ENCODE data around the gene SCML2.
A peak's percentile ranks its signal among the peaks of the same experiment; 100 is the strongest.
"Not testable (repeated sequence)": the region's sequence is repeated elsewhere in the genome, so short reads cannot be mapped to it uniquely, and the experiment has no call there.

Gene SCML2

DNA sequence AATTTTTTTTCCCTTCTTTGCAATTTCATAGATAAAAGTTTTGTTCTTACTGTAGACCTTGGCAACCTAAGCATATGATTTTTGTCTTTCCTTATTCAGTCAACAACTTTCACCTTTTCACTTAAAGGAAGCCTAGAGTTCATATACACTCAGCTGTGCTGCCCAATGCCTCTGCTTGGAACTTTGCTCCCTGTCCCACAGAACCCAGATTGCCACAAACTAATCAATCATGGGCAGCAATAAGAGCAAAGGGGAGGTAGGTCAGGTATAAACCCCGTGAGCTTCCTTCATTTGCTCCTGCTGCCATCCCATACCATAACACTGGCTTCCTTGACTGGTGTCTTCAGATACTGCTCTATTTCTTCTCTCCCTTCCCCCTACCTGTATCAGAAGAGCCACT lies 82.8 kb downstream of the SCML2 start:
- no peak for DNase-seq (ENCODE audit: low spot score)

DNA sequence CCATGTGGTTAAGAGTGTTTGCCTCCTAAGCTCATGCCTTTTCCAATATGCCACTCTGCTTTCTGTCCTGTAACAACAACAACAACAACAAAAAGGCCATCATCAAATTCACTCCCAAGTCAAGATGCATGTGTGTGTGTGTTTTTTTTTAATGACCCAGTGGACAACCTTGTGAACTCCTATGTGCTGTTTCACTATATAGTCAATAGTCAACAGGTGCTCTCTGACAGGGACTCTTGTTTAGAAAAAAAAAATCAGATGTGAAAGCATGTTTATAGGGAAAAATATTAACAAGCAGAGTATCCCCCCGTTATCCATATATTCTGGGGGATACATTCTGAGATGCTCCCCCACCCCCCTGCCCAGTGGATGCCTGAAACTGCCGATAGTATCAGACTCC lies 83.2 kb downstream of the SCML2 start:
- no peak for DNase-seq (ENCODE audit: low spot score)

DNA sequence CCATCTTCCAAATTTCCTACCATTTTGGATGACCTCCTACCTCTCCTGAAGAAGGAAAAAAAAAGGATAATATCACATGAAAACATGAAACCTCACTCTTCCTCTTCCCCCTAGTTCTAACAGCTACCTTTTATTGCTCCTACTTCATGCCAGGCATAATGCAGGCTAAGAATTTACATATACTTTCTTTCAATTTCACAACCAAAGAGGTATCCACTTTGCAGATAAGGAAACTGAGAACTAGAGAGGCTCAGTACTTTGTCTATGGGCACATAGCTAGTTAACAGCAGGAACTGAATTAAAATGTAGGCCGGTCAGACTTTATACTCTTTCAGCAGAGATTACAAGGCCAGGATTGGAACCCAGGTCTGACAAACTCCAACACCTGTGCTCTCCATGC lies 99.4 kb downstream of the SCML2 start:
- no peak for DNase-seq (ENCODE audit: low spot score)

DNA sequence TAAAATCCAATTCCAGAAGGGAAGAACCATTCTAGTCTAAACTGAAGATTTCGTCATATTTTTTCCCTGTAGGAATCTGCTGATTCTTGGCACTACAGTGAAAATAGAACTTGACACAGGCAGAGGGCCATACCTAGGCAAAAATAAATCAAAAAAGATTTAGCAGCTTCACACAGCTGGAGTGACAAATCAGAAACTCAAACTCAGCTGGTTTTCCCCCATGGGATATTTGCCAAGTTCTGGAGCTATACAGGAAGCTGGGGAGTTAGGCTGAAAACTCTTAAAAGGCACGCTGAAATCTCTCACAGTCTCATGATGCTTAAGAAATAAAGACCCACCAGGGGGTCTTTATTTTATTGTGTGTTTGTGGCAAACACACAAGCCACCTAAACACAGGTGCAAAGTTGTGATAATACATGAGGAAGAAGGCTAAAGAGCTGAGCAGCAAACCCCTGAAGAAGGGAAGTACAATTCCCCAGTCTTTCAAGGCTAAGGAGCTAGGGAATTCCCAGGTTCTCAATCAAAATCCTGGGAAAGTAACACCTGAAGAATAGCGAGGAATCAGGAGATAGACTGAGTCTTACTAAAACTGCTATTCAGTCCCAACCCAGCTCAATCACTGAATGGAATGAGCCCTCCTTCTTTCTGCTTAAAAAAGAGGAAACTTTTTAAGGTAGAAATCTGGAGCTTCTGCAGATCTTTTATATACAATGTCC lies 101.7 kb downstream of the SCML2 start:
- DNase-seq (ENCODE audit: low spot score): no peak

DNA sequence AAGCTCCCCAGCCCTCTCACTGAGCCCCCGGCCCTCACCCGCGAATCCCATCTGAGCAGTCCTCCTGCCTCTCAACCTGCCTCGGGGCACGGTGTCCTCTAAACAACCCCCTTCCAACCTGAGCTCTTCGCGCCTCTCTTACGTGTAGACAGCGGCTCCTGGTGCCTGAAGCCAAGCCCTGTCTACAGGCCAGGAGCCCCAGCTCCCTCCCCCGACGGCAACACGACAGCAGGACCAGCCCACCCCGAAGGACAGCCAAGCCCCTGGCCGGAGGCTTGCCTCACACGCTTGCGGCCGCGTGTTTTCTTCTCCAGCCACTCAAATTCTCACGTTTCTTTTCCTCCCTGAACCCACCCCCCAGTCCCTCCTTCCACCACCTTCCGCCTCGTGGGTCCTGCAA lies 124.8 kb downstream of the SCML2 start:
- DNase-seq (ENCODE audit: low spot score): not testable (repeated sequence)

DNA sequence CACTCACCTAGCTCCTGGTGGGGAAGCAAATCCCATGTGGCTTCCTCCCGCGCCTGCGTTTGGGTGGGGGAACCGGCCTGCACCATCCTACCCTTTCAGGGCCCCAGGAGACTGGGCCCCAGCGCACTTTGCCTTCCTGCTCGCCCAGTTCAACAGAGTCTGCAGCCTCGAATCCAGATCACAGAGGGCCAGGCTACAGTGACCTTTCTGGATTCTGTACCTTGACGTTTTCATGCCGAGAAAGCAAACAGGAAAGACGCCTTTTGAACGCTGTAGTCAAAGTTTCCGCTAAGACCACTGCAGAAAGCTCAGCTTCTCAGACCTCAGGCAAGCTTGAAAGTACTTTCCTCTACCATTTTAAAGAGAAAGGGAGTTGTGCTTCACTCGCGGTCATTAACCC lies 126.4 kb downstream of the SCML2 start:
- no peak for DNase-seq (ENCODE audit: low spot score)

DNA sequence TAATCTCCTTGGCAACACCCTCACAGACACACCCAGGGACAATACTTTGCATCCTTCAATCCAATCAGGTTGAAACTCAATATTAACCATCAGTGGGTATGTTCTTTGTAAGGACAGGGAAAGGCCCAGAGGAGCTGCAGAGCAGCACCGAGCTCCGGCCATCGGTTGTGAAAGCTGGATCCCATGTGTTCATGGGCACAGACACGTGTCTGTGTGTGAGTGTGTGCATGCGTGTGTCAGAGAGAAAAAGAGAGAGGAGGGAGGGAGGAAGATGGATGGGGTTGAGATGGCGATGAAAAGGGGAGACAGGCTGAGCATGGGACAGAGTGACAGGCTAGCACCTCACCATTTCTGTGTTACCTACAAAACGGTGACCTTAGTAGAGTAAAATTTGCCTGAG lies 127.0 kb downstream of the SCML2 start:
- no peak for DNase-seq (ENCODE audit: low spot score)

DNA sequence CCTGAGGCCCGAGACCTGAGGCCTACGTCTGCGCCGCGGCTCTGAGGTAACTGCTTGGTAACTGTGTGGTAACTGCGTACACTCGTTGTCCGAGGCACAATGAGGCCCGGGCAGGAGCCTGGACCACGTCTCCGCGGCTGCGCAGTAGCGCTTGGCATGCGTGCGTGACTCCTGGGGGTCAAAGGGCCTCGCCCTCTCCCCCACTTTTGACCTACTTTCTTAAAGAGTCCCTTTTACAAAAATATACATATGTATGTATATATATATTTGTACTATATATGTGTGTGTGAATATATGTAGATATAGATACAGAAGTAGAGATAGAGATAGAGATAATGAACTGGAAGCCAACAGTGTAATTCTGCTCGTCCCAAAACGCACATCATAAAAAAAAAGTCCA lies 133.7 kb downstream of the SCML2 start, which contains the start of gene BEND2:
TSS of gene BEND2 (minus strand) at position 101 of the 400 bp plus-strand sequence. CDS start 136 bp downstream, outside the sequence.
- no peak for DNase-seq (ENCODE audit: low spot score)

DNA sequence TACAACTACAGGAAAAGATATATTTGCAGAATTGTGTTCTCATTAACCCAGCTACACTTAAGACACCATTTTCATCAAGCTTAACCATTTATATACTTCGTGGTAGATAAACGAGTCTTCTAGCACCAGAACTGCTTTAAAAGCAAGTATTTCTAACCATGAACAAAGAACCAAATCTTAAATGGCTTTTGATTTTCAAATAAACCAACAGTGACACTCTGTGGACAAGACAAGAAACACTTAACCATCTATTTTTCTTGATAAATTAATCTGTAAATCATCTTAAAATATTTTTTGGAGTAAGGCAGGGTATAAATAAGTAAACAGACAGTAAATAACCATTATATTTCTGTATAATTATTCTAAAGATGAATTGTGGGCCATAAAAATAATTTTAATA lies 144.0 kb downstream of the SCML2 start:
- peak; percentile 8 for DNase-seq (ENCODE audit: low spot score)

DNA sequence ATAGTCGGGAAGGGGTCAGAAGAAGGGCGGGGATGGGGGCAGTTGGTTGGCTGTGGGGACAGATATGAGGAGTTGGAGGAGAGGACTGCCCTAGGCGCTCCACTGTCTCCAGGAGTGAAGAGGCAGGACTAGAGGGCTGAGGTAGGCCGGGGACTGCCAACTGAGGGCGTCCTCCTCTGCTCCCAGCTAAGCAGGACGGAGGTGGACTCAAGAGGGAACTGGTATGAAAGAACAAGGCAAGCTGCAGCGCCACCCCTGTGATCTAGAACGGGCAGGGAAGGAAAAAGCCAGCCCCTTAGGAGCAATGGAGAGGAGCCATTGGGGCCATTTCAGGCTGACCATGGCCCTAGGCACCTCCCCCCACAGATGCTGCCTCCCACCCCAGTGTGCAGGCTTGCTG lies 147.8 kb downstream of the SCML2 start:
- DNase-seq (ENCODE audit: low spot score): no peak

DNA sequence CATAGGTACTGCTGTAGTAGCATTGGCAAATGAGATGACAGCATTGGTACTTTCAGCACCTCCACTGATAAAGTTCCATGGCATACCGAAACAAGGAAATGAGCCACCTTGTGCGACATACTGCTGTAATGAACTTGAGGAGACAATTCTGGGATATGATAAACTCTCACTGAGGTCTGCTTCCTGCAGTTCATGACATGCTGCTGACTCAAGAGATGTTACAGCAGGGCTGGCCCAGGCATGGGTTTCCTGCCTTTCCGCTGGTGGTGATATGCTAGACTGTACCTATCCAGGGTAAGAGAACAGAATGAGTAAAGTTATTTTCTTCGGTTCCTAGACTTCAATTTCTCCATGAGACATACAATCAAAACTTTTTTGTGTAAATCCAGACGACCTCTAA lies 150.9 kb downstream of the SCML2 start:
- no peak for DNase-seq (ENCODE audit: low spot score)

DNA sequence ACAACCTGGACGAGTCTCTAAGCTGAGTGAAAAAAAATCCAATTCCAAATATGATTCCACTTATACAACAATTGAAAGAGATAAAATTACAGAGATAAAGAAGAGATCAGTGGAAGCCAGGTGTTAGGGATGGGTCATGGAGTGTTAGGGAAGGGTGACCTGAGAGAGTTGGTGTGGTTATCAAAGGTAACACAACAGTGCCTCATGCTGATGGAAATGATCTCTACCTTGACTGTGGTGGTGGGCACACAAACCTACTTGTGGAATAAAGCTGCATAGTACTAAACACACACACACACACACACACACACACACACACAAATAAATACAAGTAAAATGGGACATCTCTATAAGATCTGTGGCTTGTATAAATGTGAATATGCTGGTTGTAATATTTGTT lies 159.8 kb downstream of the SCML2 start:
- no peak for DNase-seq (ENCODE audit: low spot score)

Small RNA genes lying within 50 kb of the gene (small RNA-seq; reads per million reads assigned to genes)
- 0 reads per million in 2 experiments for gene RF00019
- gene TMSB10P2: 0 reads per million in 2 experiments

Data from SK-N-DZ (cell line).